ENCODE measurements around the gene DTNB.

DNA sequence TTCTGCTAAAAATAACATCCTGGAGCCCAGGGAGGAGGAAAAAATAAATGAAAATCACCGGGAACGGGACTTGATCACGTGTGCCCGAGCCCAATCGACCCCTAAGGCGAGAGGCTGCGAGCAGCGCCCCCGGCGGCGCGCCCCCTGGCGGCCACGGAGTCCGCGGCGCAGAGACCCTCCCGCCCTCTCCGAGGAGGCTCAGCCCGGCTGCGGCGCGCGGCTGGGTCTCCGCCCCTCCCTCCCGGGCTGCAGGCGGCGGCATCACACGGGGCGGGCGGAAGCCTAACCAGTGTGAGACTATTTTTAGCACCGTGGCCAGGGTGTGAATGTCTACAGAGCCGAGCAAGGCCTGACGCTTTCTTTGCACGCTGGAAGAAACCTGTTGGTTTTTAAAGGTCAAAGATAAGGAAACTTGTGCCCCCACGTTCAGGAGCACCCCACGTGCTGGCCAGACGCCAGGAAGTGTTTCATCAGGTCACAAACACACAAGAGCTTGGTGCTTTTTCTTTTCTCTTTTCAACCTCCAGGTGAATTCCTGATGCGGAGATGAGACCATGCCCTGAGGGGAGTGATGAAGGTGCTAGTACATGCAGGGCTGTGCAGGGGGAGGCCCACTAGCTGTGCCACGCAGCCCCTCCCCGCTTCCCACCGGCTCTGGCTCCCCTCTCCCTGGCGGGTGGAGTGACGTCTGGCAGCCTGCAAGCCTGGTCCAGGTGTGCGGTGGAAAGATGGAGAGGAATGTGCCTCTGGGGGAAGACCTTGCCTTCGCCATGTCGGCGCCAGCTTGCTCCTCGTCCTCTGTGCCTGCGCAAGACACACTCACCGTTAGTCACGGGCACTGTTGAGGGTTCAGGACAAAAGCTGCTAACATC is 296.4 kb downstream of the DTNB start:
- TF ChIP-seq, protein P1, sequence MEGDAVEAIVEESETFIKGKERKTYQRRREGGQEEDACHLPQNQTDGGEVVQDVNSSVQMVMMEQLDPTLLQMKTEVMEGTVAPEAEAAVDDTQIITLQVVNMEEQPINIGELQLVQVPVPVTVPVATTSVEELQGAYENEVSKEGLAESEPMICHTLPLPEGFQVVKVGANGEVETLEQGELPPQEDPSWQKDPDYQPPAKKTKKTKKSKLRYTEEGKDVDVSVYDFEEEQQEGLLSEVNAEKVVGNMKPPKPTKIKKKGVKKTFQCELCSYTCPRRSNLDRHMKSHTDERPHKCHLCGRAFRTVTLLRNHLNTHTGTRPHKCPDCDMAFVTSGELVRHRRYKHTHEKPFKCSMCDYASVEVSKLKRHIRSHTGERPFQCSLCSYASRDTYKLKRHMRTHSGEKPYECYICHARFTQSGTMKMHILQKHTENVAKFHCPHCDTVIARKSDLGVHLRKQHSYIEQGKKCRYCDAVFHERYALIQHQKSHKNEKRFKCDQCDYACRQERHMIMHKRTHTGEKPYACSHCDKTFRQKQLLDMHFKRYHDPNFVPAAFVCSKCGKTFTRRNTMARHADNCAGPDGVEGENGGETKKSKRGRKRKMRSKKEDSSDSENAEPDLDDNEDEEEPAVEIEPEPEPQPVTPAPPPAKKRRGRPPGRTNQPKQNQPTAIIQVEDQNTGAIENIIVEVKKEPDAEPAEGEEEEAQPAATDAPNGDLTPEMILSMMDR (IDR thresholded peaks at IDR 0.05) = peak; percentile 88 to 99 (median 88)
- TF ChIP-seq POLR2A (IDR thresholded peaks at IDR 0.05) (no peak), EP300 (IDR thresholded peaks at IDR 0.05) (no peak)

Measured in ovary (tissue), 3 donors.